ENCODE data around the gene USP19.

The USP19 gene

GRCh38 chr3:49098910-49099630 lies 21.6 kb downstream of the USP19 start:
- no peak overlapping the region for H3K4me3 ChIP-seq (IDR thresholded peaks at IDR 0.05; ENCODE audit: insufficient read depth, low read depth, low read length)
- no peaks in the 10 kb centered on the region for H3K27me3 ChIP-seq (ENCODE audit: insufficient read depth, low read depth)
- no peak overlapping the region for H3K27ac ChIP-seq
- TF ChIP-seq CTCF (conservative IDR thresholded peaks at IDR 0.05; ENCODE audit: low read depth, low read length): no peak
- H3K9ac ChIP-seq: no peak overlapping the region
- no peaks in the 10 kb centered on the region for H4K20me1 ChIP-seq (ENCODE audit: insufficient read depth)
- no peaks in the 10 kb centered on the region for H3K36me3 ChIP-seq (ENCODE audit: insufficient read depth)
- no peak overlapping the region for H3K4me2 ChIP-seq
- no peaks in the 10 kb centered on the region for H3K4me1 ChIP-seq (ENCODE audit: low read depth, poor library complexity, severe bottlenecking)
- H3K79me2 ChIP-seq (ENCODE audit: insufficient read depth, low read depth): no peaks in the 10 kb centered on the region
- no peak overlapping the region for H2AFZ ChIP-seq (ENCODE audit: low read depth)

- no peak overlapping the region for H3K4me3 ChIP-seq (IDR thresholded peaks at IDR 0.05; ENCODE audit: insufficient read depth, low read depth, low read length)
- H3K27ac ChIP-seq: no peak overlapping the region
- no peaks in the 10 kb centered on the region for H3K27me3 ChIP-seq (ENCODE audit: insufficient read depth, low read depth)
- no peaks in the 10 kb centered on the region for H3K79me2 ChIP-seq (ENCODE audit: insufficient read depth, low read depth)
- no peak overlapping the region for H2AFZ ChIP-seq (ENCODE audit: low read depth)
- no peaks in the 10 kb centered on the region for H4K20me1 ChIP-seq (ENCODE audit: insufficient read depth)
- H3K4me2 ChIP-seq: no peak overlapping the region
- no peaks in the 10 kb centered on the region for H3K4me1 ChIP-seq (ENCODE audit: low read depth, poor library complexity, severe bottlenecking)
- no peak overlapping the region for H3K9ac ChIP-seq
- no peak for TF ChIP-seq CTCF (conservative IDR thresholded peaks at IDR 0.05; ENCODE audit: low read depth, low read length)
- H3K36me3 ChIP-seq (ENCODE audit: insufficient read depth): no peaks in the 10 kb centered on the region
Observed at GRCh38 chr3:49098429-49098828, 22.2 kb downstream of the USP19 start.

GRCh38 chr3:49093853-49094767 lies 26.5 kb downstream of the USP19 start, which contains the start of gene QRICH1:
Gene QRICH1 (minus strand): TSS chr3:49094071. CDS start chr3:49077017, 17,054 bp downstream.
- Histone ChIP-seq H3K4me3 (IDR thresholded peaks at IDR 0.05; ENCODE audit: insufficient read depth, low read depth, low read length) (no peak within 1 kb of the TSS), H3K79me2 (ENCODE audit: insufficient read depth, low read depth) (peaks cover 41% of the 10 kb centered on the region), H3K27me3 (ENCODE audit: insufficient read depth, low read depth) (no peaks in the 10 kb centered on the region), H3K27ac (peak within 1 kb of the TSS; percentile 78), H4K20me1 (ENCODE audit: insufficient read depth) (no peaks in the 10 kb centered on the region), H3K36me3 (ENCODE audit: insufficient read depth) (peaks cover 4% of the 10 kb centered on the region; the same call in 1 of the 2 replicates), H3K9ac (peak within 1 kb of the TSS; percentile 77), H3K4me1 (ENCODE audit: low read depth, poor library complexity, severe bottlenecking) (peaks cover 16% of the 10 kb centered on the region), H3K4me2 (peak within 1 kb of the TSS; percentile 62), H2AFZ (ENCODE audit: low read depth) (peak within 1 kb of the TSS; percentile 57; the same call in 1 of the 2 replicates)
- peak; percentile 29 for TF ChIP-seq CTCF (conservative IDR thresholded peaks at IDR 0.05; ENCODE audit: low read depth, low read length)

GRCh38 chr3:49092938-49093852 lies 27.4 kb downstream of the USP19 start:
- no peaks in the 10 kb centered on the region for H3K27me3 ChIP-seq (ENCODE audit: insufficient read depth, low read depth)
- H3K4me1 ChIP-seq (ENCODE audit: low read depth, poor library complexity, severe bottlenecking): peaks cover 16% of the 10 kb centered on the region
- peak overlapping the region; percentile 44 for H3K4me2 ChIP-seq
- peak overlapping the region; percentile 33; the same call in 1 of the 2 replicates for H2AFZ ChIP-seq (ENCODE audit: low read depth)
- H3K36me3 ChIP-seq (ENCODE audit: insufficient read depth): peaks cover 4% of the 10 kb centered on the region; the same call in 1 of the 2 replicates
- H3K9ac ChIP-seq: peak overlapping the region; percentile 77
- H4K20me1 ChIP-seq (ENCODE audit: insufficient read depth): no peaks in the 10 kb centered on the region
- peaks cover 50% of the 10 kb centered on the region for H3K79me2 ChIP-seq (ENCODE audit: insufficient read depth, low read depth)
- peak overlapping the region; percentile 78 for H3K27ac ChIP-seq
- no peak for TF ChIP-seq CTCF (conservative IDR thresholded peaks at IDR 0.05; ENCODE audit: low read depth, low read length)
- H3K4me3 ChIP-seq (IDR thresholded peaks at IDR 0.05; ENCODE audit: insufficient read depth, low read depth, low read length): no peak overlapping the region
